Fibroblast of lung (primary cell): ENCODE results near the gene ROBO2.

ENCODE experiments used
- EZH2 ChIP-seq: IDR thresholded peaks from 2 replicates; pipeline ENCODE4 v1.5.1; 2012; ENCODE audit warnings: low read length, control low read depth, mild to moderate bottlenecking; ENCODE audit errors: missing control alignments
- TF ChIP-seq, protein P1 (sequence below), 2 donors: IDR thresholded peaks in 1 of 2; conservative IDR thresholded peaks in 1 of 2; 1 replicate in 1 of 2; 2 replicates in 1 of 2; pipeline ENCODE4 v1.5.1; 2011 to 2012; ENCODE audit warnings: low read length in 2 of 2, control low read depth in 1 of 2, inconsistent platforms in 1 of 2, low read depth in 1 of 2, mild to moderate bottlenecking in 1 of 2

DNA sequence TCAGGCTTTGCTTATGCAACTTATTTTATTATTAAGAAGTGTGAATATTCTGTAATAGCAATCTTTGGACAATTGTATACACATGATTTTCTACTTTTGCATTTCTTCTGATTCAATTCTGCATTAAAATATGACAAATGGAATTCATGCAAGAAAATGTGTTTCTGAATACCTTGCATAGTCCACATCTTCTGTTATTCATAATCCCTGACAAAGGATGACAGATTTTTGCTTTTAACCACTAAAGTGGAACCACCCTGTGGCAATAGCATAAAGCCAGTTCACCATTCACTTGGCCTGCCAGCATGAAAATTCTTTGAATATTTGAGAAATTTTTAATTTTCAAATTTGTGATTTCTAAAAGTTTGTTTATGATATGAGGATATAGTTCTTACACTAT lies 397.0 kb downstream of the ROBO2 start:
- TF ChIP-seq, protein P1, sequence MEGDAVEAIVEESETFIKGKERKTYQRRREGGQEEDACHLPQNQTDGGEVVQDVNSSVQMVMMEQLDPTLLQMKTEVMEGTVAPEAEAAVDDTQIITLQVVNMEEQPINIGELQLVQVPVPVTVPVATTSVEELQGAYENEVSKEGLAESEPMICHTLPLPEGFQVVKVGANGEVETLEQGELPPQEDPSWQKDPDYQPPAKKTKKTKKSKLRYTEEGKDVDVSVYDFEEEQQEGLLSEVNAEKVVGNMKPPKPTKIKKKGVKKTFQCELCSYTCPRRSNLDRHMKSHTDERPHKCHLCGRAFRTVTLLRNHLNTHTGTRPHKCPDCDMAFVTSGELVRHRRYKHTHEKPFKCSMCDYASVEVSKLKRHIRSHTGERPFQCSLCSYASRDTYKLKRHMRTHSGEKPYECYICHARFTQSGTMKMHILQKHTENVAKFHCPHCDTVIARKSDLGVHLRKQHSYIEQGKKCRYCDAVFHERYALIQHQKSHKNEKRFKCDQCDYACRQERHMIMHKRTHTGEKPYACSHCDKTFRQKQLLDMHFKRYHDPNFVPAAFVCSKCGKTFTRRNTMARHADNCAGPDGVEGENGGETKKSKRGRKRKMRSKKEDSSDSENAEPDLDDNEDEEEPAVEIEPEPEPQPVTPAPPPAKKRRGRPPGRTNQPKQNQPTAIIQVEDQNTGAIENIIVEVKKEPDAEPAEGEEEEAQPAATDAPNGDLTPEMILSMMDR (conservative IDR thresholded peaks at IDR 0.05 in 1 of 2, IDR thresholded peaks at IDR 0.05 in 1 of 2; ENCODE audit: low read depth in 1 of 2, low read length in 2 of 2): no peak
- no peak for TF ChIP-seq EZH2
